Transverse colon (tissue), 4 donors: Measurements from ENCODE around the gene AKAP7. TPM values are rescaled to one million over a fixed set of nuclear protein-coding genes. Genes with fewer than 3 reads are reported as not detected.
"Not testable (repeated sequence)": the region's sequence is repeated elsewhere in the genome, so short reads cannot be mapped to it uniquely, and the experiment has no call there.

Source experiments
- DNase-seq: peaks from one replicate; pipeline ENCODE4 v3.0.0-alpha.2; 2019
- H3K27ac ChIP-seq, 4 donors: fragments of 200-600 bp; sonication (generic); 2 replicates each; pipeline ENCODE4 v1.5.1; 2016 to 2018; ENCODE audit warnings: inconsistent platforms in 4 of 4
- H3K27me3 ChIP-seq: fragments of 200-600 bp; sonication (generic); 2 replicates; pipeline ENCODE4 v1.5.1; 2017; ENCODE audit warnings: inconsistent platforms
- H3K36me3 ChIP-seq, 4 donors: fragments of 200-600 bp; sonication (generic); 2 replicates each; pipeline ENCODE4 v1.5.1; 2017 to 2019; ENCODE audit warnings: inconsistent platforms in 4 of 4
- H3K4me1 ChIP-seq, 4 donors: fragments of 200-600 bp; sonication (generic); 2 replicates each; pipeline ENCODE4 v1.5.1; 2017 to 2020; ENCODE audit warnings: inconsistent platforms in 4 of 4
- H3K4me3 ChIP-seq, 4 donors: fragments of 200-600 bp; sonication (generic); 1 replicate in 1 of 4; 2 replicates in 3 of 4; pipeline versions ENCODE4 v1.5.1 to v1.6.1; 2017 to 2019; ENCODE audit warnings: inconsistent platforms in 4 of 4
- H3K9me3 ChIP-seq, 2 donors: fragments of 200-600 bp; sonication (generic); 2 replicates each; pipeline ENCODE4 v1.5.1; 2017 to 2019; ENCODE audit warnings: inconsistent platforms in 2 of 2
- EP300 ChIP-seq: sonication (generic); formaldehyde crosslinking; IDR thresholded peaks from one replicate; pipeline ENCODE4 v1.6.1; 2017; ENCODE audit warnings: antibody characterized with exemption, low read depth
- POLR2A ChIP-seq: fragments of 450-650 bp; IDR thresholded peaks from one replicate; pipeline ENCODE4 v1.6.1; 2016; ENCODE audit warnings: antibody characterized with exemption, mild to moderate bottlenecking, moderate library complexity
- POLR2AphosphoS5 ChIP-seq, 3 donors: sonication (generic); formaldehyde crosslinking; IDR thresholded peaks; one replicate each; pipeline ENCODE4 v1.6.1; 2016; ENCODE audit warnings: antibody characterized with exemption in 3 of 3
- WGBS, 2 donors: methylation state at CpG; one replicate each; pipeline ENCODE4 v1.1.5; 2018; ENCODE audit warnings: low coverage in 1 of 2; 5-methylcytosine and 5-hydroxymethylcytosine counted together
- in situ Hi-C, 4 donors: fragments of 200-750 bp; cut with MboI; loops; one replicate each; pipeline versions ENCODE4 v1.15.0 to v1.15.1; 2017; ENCODE audit warnings: low sequenced_read_pairs in 3 of 4, low pct_ligation_motif_present in 1 of 4, low pct_unique_long_range_greater_than_20kb in 1 of 4
- intact Hi-C: fragments of 100-400 bp; cut with DNase I; formaldehyde crosslinking; loops from one replicate; pipeline ENCODE4 v1.15.1; 2023; ENCODE audit warnings: low total_unique reads
- total RNA-seq, 4 donors: library from RNA; depleted of rRNA; stranded (reverse); fragments of >200 nt; gene quantifications; one replicate each; pipeline ENCODE4 v1.1.0, GENCODE V29; 2016
- TF ChIP-seq, protein P1 (sequence below), 5 experiments: fragments of 200-600 bp in 3 of 5; fragments of 450-650 bp in 2 of 5; sonication (generic) in 3 of 5; IDR thresholded peaks; 1 replicate in 2 of 5; 2 replicates in 3 of 5; pipeline ENCODE4 v1.5.1; 2016 to 2017; ENCODE audit warnings: antibody characterized with exemption in 5 of 5, inconsistent platforms in 3 of 5, mild to moderate bottlenecking in 2 of 5, moderate library complexity in 1 of 5

AKAP7 gene
- total RNA-seq, 4 donors from 2014 or later, result 4.9 to 19.1 (median 12.0) TPM

GRCh38 chr6:131316654-131317053, 181.4 kb downstream of the AKAP7 start:
- Histone ChIP-seq H3K27ac (no peak overlapping the region), H3K27me3 (no peaks in the 10 kb centered on the region), H3K4me1 (no peaks in the 10 kb centered on the region), H3K4me3 (no peak overlapping the region), H3K9me3 (no peaks in the 10 kb centered on the region), H3K36me3 (no peaks in the 10 kb centered on the region)
- TF ChIP-seq, protein P1, sequence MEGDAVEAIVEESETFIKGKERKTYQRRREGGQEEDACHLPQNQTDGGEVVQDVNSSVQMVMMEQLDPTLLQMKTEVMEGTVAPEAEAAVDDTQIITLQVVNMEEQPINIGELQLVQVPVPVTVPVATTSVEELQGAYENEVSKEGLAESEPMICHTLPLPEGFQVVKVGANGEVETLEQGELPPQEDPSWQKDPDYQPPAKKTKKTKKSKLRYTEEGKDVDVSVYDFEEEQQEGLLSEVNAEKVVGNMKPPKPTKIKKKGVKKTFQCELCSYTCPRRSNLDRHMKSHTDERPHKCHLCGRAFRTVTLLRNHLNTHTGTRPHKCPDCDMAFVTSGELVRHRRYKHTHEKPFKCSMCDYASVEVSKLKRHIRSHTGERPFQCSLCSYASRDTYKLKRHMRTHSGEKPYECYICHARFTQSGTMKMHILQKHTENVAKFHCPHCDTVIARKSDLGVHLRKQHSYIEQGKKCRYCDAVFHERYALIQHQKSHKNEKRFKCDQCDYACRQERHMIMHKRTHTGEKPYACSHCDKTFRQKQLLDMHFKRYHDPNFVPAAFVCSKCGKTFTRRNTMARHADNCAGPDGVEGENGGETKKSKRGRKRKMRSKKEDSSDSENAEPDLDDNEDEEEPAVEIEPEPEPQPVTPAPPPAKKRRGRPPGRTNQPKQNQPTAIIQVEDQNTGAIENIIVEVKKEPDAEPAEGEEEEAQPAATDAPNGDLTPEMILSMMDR (IDR thresholded peaks at IDR 0.05), result no peak
- TF ChIP-seq POLR2A, result no peak
- no peak for TF ChIP-seq EP300
- TF ChIP-seq POLR2AphosphoS5 (IDR thresholded peaks at IDR 0.05), result no peak
- in situ Hi-C loops (no loop called here), intact Hi-C loops (no loop called here)
- WGBS, 2 donors, result 88% methylated on average over 1 of the region's 1 CpG
- no peak for DNase-seq

DNA sequence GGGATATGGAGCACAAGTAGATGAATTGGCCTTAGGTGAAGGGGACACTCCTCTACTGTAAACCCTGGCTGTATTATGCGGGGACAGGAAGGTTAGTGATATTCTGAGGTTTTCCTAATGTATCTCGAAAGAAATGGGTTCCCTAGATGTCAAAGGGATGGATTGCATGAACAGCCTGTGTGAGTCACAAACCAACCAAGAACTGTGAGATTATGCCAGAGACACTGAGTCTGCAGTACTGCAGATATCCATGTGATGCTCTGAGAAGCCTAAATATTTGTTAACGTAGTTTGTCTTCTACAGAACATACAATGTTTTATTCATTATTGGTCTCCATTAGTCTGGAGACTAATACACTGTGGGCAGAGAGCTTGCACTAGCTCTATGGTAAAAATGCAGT, 182.2 kb downstream of the AKAP7 start:
- no peak for DNase-seq
- no peaks in the 10 kb centered on the region for H3K27me3 ChIP-seq
- intact Hi-C loops, result no loop called here
- H3K4me1 ChIP-seq, result no peaks in the 10 kb centered on the region
- in situ Hi-C loops, result no loop called here
- no peak overlapping the region for H3K4me3 ChIP-seq
- H3K9me3 ChIP-seq, result no peaks in the 10 kb centered on the region
- H3K36me3 ChIP-seq, result no peaks in the 10 kb centered on the region
- TF ChIP-seq, protein P1 (IDR thresholded peaks at IDR 0.05), result no peak
- no peak for TF ChIP-seq EP300
- TF ChIP-seq POLR2A, result no peak
- TF ChIP-seq POLR2AphosphoS5 (IDR thresholded peaks at IDR 0.05), result no peak
- H3K27ac ChIP-seq, result no peak overlapping the region
- 78 to 86% methylated on average over 3 of the region's 3 CpGs for WGBS, 2 donors

DNA sequence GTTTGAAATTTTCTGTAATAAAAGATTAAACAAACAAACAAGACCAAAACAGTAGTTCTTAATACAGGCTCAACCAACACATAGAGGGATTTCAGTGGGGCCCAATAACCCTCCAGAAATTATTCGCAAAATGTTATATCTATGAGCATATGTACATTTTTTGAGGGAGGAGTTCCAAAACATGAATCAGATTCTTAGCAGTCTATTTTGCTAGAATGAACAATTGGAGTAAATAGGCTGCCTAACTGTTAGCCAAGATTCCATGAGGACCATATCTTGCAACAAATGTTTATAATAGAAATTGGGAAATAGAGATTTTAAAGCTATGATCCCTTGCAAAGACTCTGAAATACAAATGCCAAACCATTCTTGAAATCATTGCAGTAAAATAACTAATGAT, 186.3 kb downstream of the AKAP7 start:
- no peak for DNase-seq
- H3K4me3 ChIP-seq, result no peak overlapping the region

DNA sequence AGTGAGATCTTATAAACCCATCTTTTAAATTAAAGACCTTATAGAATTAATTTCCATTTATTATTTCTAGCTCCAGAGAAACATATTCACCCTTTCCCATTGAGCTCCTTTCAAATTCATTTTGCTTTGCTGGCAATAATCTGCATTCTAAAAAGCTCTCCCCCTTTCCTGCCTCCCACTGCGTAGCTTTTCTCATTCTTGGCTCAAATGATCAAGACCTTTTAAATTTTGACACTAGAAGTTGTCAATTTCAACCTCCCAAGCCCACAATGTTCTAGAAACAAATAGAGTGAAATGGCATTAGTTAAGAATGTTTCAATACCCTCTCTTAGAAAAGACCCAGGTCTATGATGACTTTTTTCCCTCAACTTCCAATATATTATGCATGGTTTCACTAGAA, 186.9 kb downstream of the AKAP7 start:
- intact Hi-C loops, result no loop called here
- TF ChIP-seq EP300, result no peak
- TF ChIP-seq, protein P1 (IDR thresholded peaks at IDR 0.05), result no peak
- no peak for TF ChIP-seq POLR2A
- no peak for TF ChIP-seq POLR2AphosphoS5 (IDR thresholded peaks at IDR 0.05)
- 78 to 80% methylated on average over 1 of the region's 1 CpG for WGBS, 2 donors
- H3K27me3 ChIP-seq, result no peaks in the 10 kb centered on the region
- DNase-seq, result no peak
- in situ Hi-C loops, result no loop called here
- no peak overlapping the region for H3K4me3 ChIP-seq
- no peaks in the 10 kb centered on the region for H3K9me3 ChIP-seq
- H3K27ac ChIP-seq, result no peak overlapping the region
- no peaks in the 10 kb centered on the region for H3K36me3 ChIP-seq
- no peaks in the 10 kb centered on the region for H3K4me1 ChIP-seq

More for the DNA sequence above, 186.3 kb downstream of the AKAP7 start:
- TF ChIP-seq, protein P1 (IDR thresholded peaks at IDR 0.05), result no peak
- no peak for TF ChIP-seq POLR2A
- TF ChIP-seq POLR2AphosphoS5 (IDR thresholded peaks at IDR 0.05), result no peak
- TF ChIP-seq EP300, result no peak
- in situ Hi-C loops, result no loop called here
- WGBS, 2 donors, result 76% methylated on average over 1 of the region's 1 CpG; no CpG with 5 or more reads in 1 of the 2 donors
- Histone ChIP-seq H3K4me1 (no peaks in the 10 kb centered on the region), H3K36me3 (no peaks in the 10 kb centered on the region), H3K9me3 (no peaks in the 10 kb centered on the region), H3K27me3 (no peaks in the 10 kb centered on the region), H3K27ac (no peak overlapping the region)
- intact Hi-C loops, result no loop called here

- in situ Hi-C loops, result not testable (repeated sequence)
Observed at GRCh38 chr6:131325669-131326068, 190.4 kb downstream of the AKAP7 start.

DNA sequence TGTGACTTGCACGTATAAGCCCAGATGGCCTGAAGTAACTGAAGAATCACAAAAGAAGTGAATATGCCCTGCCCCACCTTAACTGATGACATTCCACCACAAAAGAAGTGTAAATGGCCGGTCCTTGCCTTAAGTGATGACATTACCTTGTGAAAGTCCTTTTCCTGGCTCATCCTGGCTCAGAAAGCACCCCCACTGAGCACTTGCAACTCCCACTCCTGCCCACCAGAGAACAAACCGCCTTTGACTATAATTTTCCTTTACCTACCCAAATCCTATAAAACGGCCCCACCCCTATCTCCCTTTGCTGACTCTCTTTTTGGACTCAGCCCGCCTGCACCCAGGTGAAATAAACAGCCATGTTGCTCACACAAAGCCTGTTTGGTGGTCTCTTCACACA, 193.5 kb downstream of the AKAP7 start:
- in situ Hi-C loops, intact Hi-C loops: not testable (repeated sequence)

More at GRCh38 chr6:131325669-131326068, 190.4 kb downstream of the AKAP7 start:
- H3K4me3 ChIP-seq, DNase-seq, H3K9me3 ChIP-seq, H3K4me1 ChIP-seq, intact Hi-C loops, H3K27me3 ChIP-seq, H3K27ac ChIP-seq, H3K36me3 ChIP-seq: not testable (repeated sequence)
- WGBS, 2 donors, result 94% methylated on average over 14 of the region's 14 CpGs; no CpG with 5 or more reads in 1 of the 2 donors

More for the DNA sequence above, 193.5 kb downstream of the AKAP7 start:
- not testable (repeated sequence) for H3K9me3 ChIP-seq, H3K4me1 ChIP-seq, DNase-seq, H3K4me3 ChIP-seq, H3K36me3 ChIP-seq, H3K27me3 ChIP-seq, H3K27ac ChIP-seq
- 76 to 79% methylated on average over 3 to 5 of the region's 5 CpGs for WGBS, 2 donors
